ENCODE measurements around the gene MARCKS. TPM values are rescaled to one million over a fixed set of nuclear protein-coding genes. Genes with fewer than 3 reads are reported as not detected.
A peak's percentile ranks its signal among the peaks of the same experiment; 100 is the strongest.

MARCKS gene
- total and polyA plus RNA-seq, 9 donors, result 199 to 355 (median 224) TPM

- WGBS (ENCODE audit: insufficient coverage), result 40% methylated on average over 1 of the region's 2 CpGs
- H3K27ac ChIP-seq (ENCODE audit: low read length), result peak overlapping the region; percentile 65
These were observed 32.7 kb upstream of the MARCKS start for GRCh38 chr6:113824411-113824810.

GRCh38 chr6:113824866-113825265 is 32.3 kb upstream of the MARCKS start:
- WGBS (ENCODE audit: insufficient coverage), result no CpG with 5 or more reads among the region's 3 CpGs
- Histone ChIP-seq H3K9me3 (replicated peaks; ENCODE audit: control insufficient read depth, low read depth, low read length) (no peaks in the 10 kb centered on the region), H3K27me3 (ENCODE audit: control insufficient read depth, insufficient read depth, low read length) (no peaks in the 10 kb centered on the region), H3K36me3 (ENCODE audit: control insufficient read depth, insufficient read depth, low read length) (no peaks in the 10 kb centered on the region), H3K4me1 (ENCODE audit: control insufficient read depth, insufficient read depth, low read length) (peaks cover 14% of the 10 kb centered on the region), H3K4me3 (ENCODE audit: low read length) (no peak overlapping the region), H3K27ac (ENCODE audit: low read length) (peak overlapping the region; percentile 65)
- peak; percentile 56 for DNase-seq

More at GRCh38 chr6:113824411-113824810, 32.7 kb upstream of the MARCKS start:
- Histone ChIP-seq H3K9me3 (replicated peaks; ENCODE audit: control insufficient read depth, low read depth, low read length) (no peaks in the 10 kb centered on the region), H3K36me3 (ENCODE audit: control insufficient read depth, insufficient read depth, low read length) (no peaks in the 10 kb centered on the region), H3K4me3 (ENCODE audit: low read length) (no peak overlapping the region), H3K27me3 (ENCODE audit: control insufficient read depth, insufficient read depth, low read length) (no peaks in the 10 kb centered on the region), H3K4me1 (ENCODE audit: control insufficient read depth, insufficient read depth, low read length) (peaks cover 14% of the 10 kb centered on the region)
- DNase-seq, result peak; percentile 68

- no peak overlapping the region for H3K4me3 ChIP-seq (ENCODE audit: low read length)
- H3K27me3 ChIP-seq (ENCODE audit: control insufficient read depth, insufficient read depth, low read length), result no peaks in the 10 kb centered on the region
- H3K27ac ChIP-seq (ENCODE audit: low read length), result peak overlapping the region; percentile 56
- 0% methylated on average over 5 of the region's 5 CpGs for WGBS (ENCODE audit: insufficient coverage)
- DNase-seq, result peak; percentile 93
- H3K9me3 ChIP-seq (replicated peaks; ENCODE audit: control insufficient read depth, low read depth, low read length), result no peaks in the 10 kb centered on the region
- H3K4me1 ChIP-seq (ENCODE audit: control insufficient read depth, insufficient read depth, low read length), result peaks cover 14% of the 10 kb centered on the region
- H3K36me3 ChIP-seq (ENCODE audit: control insufficient read depth, insufficient read depth, low read length), result no peaks in the 10 kb centered on the region
These were observed 31.4 kb upstream of the MARCKS start for GRCh38 chr6:113825781-113826180.

GRCh38 chr6:113828984-113829695 is 28.0 kb upstream of the MARCKS start:
- Histone ChIP-seq H3K27me3 (ENCODE audit: control insufficient read depth, insufficient read depth, low read length) (no peaks in the 10 kb centered on the region), H3K4me3 (ENCODE audit: low read length) (no peak overlapping the region), H3K4me1 (ENCODE audit: control insufficient read depth, insufficient read depth, low read length) (peaks cover 14% of the 10 kb centered on the region), H3K36me3 (ENCODE audit: control insufficient read depth, insufficient read depth, low read length) (no peaks in the 10 kb centered on the region), H3K27ac (ENCODE audit: low read length) (no peak overlapping the region), H3K9me3 (replicated peaks; ENCODE audit: control insufficient read depth, low read depth, low read length) (no peaks in the 10 kb centered on the region)
- no CpG with 5 or more reads among the region's 4 CpGs for WGBS (ENCODE audit: insufficient coverage)
- DNase-seq, result no peak

GRCh38 chr6:113829696-113830045 is 27.5 kb upstream of the MARCKS start:
- H3K36me3 ChIP-seq (ENCODE audit: control insufficient read depth, insufficient read depth, low read length), result no peaks in the 10 kb centered on the region
- H3K27ac ChIP-seq (ENCODE audit: low read length), result no peak overlapping the region
- no CpG with 5 or more reads among the region's 1 CpG for WGBS (ENCODE audit: insufficient coverage)
- no peaks in the 10 kb centered on the region for H3K9me3 ChIP-seq (replicated peaks; ENCODE audit: control insufficient read depth, low read depth, low read length)
- no peak overlapping the region for H3K4me3 ChIP-seq (ENCODE audit: low read length)
- H3K4me1 ChIP-seq (ENCODE audit: control insufficient read depth, insufficient read depth, low read length), result peaks cover 11% of the 10 kb centered on the region
- no peaks in the 10 kb centered on the region for H3K27me3 ChIP-seq (ENCODE audit: control insufficient read depth, insufficient read depth, low read length)
- no peak for DNase-seq

- Histone ChIP-seq H3K4me1 (ENCODE audit: control insufficient read depth, insufficient read depth, low read length) (peaks cover 9% of the 10 kb centered on the region), H3K27ac (ENCODE audit: low read length) (no peak overlapping the region)
- WGBS (ENCODE audit: insufficient coverage), result no CpG with 5 or more reads among the region's 2 CpGs
These were observed 27.0 kb upstream of the MARCKS start for GRCh38 chr6:113830140-113830539.

GRCh38 chr6:113833537-113833936 is 23.6 kb upstream of the MARCKS start:
- peak; percentile 52 for DNase-seq
- Histone ChIP-seq H3K9me3 (replicated peaks; ENCODE audit: control insufficient read depth, low read depth, low read length) (no peaks in the 10 kb centered on the region), H3K4me3 (ENCODE audit: low read length) (no peak overlapping the region), H3K27me3 (ENCODE audit: control insufficient read depth, insufficient read depth, low read length) (no peaks in the 10 kb centered on the region), H3K36me3 (ENCODE audit: control insufficient read depth, insufficient read depth, low read length) (no peaks in the 10 kb centered on the region), H3K27ac (ENCODE audit: low read length) (no peak overlapping the region), H3K4me1 (ENCODE audit: control insufficient read depth, insufficient read depth, low read length) (no peaks in the 10 kb centered on the region)
- WGBS (ENCODE audit: insufficient coverage), result 25% methylated on average over 1 of the region's 2 CpGs

More at GRCh38 chr6:113830140-113830539, 27.0 kb upstream of the MARCKS start:
- no peaks in the 10 kb centered on the region for H3K9me3 ChIP-seq (replicated peaks; ENCODE audit: control insufficient read depth, low read depth, low read length)
- H3K4me3 ChIP-seq (ENCODE audit: low read length), result no peak overlapping the region
- no peaks in the 10 kb centered on the region for H3K27me3 ChIP-seq (ENCODE audit: control insufficient read depth, insufficient read depth, low read length)
- H3K36me3 ChIP-seq (ENCODE audit: control insufficient read depth, insufficient read depth, low read length), result no peaks in the 10 kb centered on the region
- no peak for DNase-seq

GRCh38 chr6:113837170-113837569 is 20.0 kb upstream of the MARCKS start:
- no peaks in the 10 kb centered on the region for H3K9me3 ChIP-seq (replicated peaks; ENCODE audit: control insufficient read depth, low read depth, low read length)
- no peak overlapping the region for H3K4me3 ChIP-seq (ENCODE audit: low read length)
- no CpG with 5 or more reads among the region's 2 CpGs for WGBS (ENCODE audit: insufficient coverage)
- no peaks in the 10 kb centered on the region for H3K4me1 ChIP-seq (ENCODE audit: control insufficient read depth, insufficient read depth, low read length)
- H3K27ac ChIP-seq (ENCODE audit: low read length), result no peak overlapping the region
- no peaks in the 10 kb centered on the region for H3K27me3 ChIP-seq (ENCODE audit: control insufficient read depth, insufficient read depth, low read length)
- no peaks in the 10 kb centered on the region for H3K36me3 ChIP-seq (ENCODE audit: control insufficient read depth, insufficient read depth, low read length)
- no peak for DNase-seq

- Histone ChIP-seq H3K27ac (ENCODE audit: low read length) (no peak overlapping the region), H3K27me3 (ENCODE audit: control insufficient read depth, insufficient read depth, low read length) (no peaks in the 10 kb centered on the region), H3K36me3 (ENCODE audit: control insufficient read depth, insufficient read depth, low read length) (no peaks in the 10 kb centered on the region), H3K4me1 (ENCODE audit: control insufficient read depth, insufficient read depth, low read length) (no peaks in the 10 kb centered on the region), H3K4me3 (ENCODE audit: low read length) (no peak overlapping the region), H3K9me3 (replicated peaks; ENCODE audit: control insufficient read depth, low read depth, low read length) (no peaks in the 10 kb centered on the region)
- WGBS (ENCODE audit: insufficient coverage), result no CpG with 5 or more reads among the region's 1 CpG
- DNase-seq, result no peak
These were observed 15.0 kb upstream of the MARCKS start for GRCh38 chr6:113842165-113842564.

GRCh38 chr6:113843500-113844073 is 13.6 kb upstream of the MARCKS start:
- H3K9me3 ChIP-seq (replicated peaks; ENCODE audit: control insufficient read depth, low read depth, low read length), result no peaks in the 10 kb centered on the region
- H3K36me3 ChIP-seq (ENCODE audit: control insufficient read depth, insufficient read depth, low read length), result no peaks in the 10 kb centered on the region
- H3K27me3 ChIP-seq (ENCODE audit: control insufficient read depth, insufficient read depth, low read length), result no peaks in the 10 kb centered on the region
- no peak overlapping the region for H3K27ac ChIP-seq (ENCODE audit: low read length)
- no peaks in the 10 kb centered on the region for H3K4me1 ChIP-seq (ENCODE audit: control insufficient read depth, insufficient read depth, low read length)
- WGBS (ENCODE audit: insufficient coverage), result 100% methylated on average over 1 of the region's 6 CpGs
- no peak for DNase-seq
- no peak overlapping the region for H3K4me3 ChIP-seq (ENCODE audit: low read length)
